GM12874 (cell line): ENCODE data around the gene ALDH1A1.

Experiments
- CTCF ChIP-seq: IDR thresholded peaks from 2 replicates; pipeline ENCODE4 v1.5.1; 2011; ENCODE audit warnings: low read depth, mild to moderate bottlenecking, control low read depth, low read length, moderate library complexity; ENCODE audit not compliant: insufficient read depth

The ALDH1A1 gene

GRCh38 chr9:72948575-72949243 lies 4.1 kb downstream of the ALDH1A1 start:
- no peak for TF ChIP-seq CTCF

GRCh38 chr9:72947984-72948465 lies 4.8 kb downstream of the ALDH1A1 start:
- TF ChIP-seq CTCF: no peak

GRCh38 chr9:72946821-72947220 lies 6.0 kb downstream of the ALDH1A1 start:
- TF ChIP-seq CTCF: no peak

GRCh38 chr9:72946318-72946717 lies 6.5 kb downstream of the ALDH1A1 start:
- no peak for TF ChIP-seq CTCF

- no peak for TF ChIP-seq CTCF
These were observed 7.5 kb downstream of the ALDH1A1 start for GRCh38 chr9:72945391-72945790.

- no peak for TF ChIP-seq CTCF
These were observed 8.9 kb downstream of the ALDH1A1 start for GRCh38 chr9:72943844-72944462.

- TF ChIP-seq CTCF: no peak
These were observed 10.4 kb downstream of the ALDH1A1 start for GRCh38 chr9:72942451-72942850.
